Measurements from ENCODE around the gene IL11.
"Not testable (repeated sequence)": the region's sequence is repeated elsewhere in the genome, so short reads cannot be mapped to it uniquely, and the experiment has no call there.

Gene IL11

DNA sequence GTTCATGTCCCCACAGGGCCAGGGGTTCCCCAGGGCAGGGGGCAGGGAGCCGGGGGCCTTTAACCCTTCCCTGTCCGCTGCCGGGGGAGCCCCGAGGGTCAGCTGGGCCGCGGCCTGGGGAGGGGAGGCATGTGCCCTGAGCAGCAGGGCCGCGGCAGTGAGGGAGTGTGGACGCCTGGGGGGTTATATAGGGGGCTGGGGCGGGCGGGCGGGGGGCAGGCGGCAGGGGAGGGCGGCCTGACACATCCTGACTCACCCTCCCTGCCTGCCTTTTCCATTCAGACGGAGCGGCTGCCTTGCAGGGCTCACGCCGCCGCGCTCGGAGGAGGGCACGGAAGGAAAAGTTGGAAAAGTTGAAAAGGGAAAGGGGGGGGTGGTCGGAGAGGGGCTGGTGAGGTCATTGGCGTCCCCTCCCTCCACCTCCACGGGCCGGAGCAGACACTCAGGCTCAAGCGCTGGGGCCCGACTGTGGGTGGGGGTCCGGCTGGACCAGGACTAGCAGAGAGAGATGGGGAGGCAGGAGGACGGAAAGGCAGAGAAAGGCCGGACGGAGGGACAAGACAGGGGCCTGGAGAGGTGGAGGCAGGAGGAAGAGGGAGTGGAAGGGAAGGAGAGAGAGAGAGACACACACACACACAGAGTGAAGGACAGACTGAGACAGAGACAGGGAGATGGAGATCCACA is at the start of gene IL11:
IL11 (minus strand) TSS at position 159 of the 684 bp plus-strand sequence; CDS start at position 6, 153 bp downstream.
- DNase-seq (ENCODE audit: low read depth), result no peak

DNA sequence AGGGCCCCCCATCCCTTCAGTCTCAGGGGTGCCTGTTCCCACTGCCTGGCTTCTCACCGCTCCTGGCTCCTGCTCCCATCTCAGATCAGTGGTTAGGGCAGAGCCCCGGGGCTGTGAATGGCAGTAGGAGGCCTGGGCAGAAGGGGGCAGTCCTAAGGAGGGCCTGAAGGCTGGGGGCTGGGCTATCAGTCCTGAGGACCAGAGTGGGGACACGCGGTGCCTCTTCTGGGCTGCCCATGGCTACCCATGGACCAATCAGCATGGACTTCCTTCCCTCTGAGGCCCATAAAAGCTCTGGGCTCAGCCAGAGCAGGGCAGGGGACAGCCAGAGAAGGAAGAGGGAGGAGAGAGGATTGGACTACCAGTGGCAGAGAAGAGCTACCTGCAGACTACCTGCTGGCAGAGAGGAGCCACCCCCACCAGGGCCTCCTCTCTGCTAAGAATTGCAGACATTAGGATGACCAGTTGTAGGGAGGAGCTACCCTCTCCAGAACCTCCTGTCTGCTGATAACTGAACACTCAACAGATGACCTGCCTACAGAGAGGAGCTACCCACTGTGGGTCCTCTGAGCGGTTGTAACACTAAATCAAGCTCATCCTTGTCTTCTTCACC is 49.5 kb upstream of the IL11 start:
- no peak for DNase-seq (ENCODE audit: low read depth)

DNA sequence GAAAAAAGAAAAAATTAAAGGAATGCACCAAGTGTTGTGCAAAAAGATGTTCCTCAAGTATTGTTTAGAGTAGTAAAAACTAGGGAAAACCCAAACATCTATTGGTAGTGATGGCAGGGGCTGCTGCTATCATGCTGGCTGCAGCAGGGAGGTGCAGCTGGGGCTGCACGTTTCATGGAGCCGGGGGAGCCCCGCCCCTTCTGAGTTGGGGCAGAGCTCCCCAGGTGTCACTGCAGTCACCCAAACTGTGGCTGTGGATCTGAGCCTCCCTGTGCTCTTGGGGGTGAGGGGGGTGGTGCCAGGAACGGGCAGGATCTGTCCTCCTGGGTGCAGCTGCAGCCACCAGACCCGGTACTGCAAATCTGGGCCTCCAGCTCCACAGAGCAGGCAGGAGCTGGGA is 48.8 kb upstream of the IL11 start:
- no peak for DNase-seq (ENCODE audit: low read depth)

DNA sequence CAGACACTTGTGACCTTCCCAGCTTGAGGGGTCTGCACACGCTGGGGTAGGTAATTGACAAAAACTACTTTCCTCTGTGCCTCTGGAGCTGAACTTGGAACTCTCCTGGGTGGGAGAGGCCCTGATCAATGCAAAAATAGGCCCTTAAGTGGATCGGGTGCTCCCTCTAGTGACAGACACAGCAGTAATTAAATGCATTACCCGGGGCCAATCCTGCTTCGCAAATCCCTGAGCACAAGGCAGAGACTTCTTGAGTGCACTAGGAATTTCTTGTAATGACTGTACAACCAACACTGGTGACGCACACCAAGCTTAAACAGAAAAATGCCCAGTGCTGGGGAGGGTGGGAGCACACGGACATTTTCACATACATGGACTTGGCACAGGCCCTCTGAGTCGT is 47.9 kb upstream of the IL11 start:
- DNase-seq (ENCODE audit: low read depth), result no peak

DNA sequence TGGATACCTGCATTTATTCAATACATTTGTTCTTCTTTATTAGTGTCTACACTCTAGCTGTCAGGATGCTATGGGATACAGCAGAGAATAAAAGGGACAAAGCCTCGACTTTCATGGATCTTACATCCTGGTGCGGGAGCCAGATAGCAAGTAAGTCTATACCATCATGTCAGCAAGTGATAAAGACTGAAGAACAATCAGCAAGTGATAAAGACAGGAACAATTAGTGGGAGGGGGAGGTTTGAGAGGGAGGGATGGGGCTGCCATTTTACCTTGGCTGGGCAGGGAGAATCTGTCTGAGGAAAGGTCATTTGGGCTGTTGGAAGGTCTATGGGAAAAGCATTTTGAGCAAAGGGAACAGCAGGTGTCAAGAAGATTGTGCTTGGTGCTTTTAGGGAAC is 39.9 kb upstream of the IL11 start:
- no peak for DNase-seq (ENCODE audit: low read depth)

DNA sequence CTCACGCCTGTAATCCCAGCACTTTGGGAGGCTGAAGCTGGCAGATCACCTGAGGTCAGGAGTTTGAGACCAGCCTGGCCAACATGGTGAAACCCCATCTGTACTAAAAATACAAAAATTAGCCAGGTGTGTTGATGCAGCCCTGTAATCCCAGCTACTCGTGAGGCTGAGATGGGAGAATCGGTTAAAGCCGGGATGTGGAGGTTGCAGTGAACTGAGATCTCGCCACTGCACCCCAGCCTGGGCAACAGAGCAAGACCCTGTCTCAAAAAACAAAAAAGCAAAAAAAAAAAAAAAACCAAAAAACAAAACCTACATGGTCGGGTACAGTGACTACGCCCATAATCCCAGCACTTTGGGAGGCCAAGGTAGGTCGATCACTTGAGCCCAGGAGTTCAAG is 38.9 kb upstream of the IL11 start:
- not testable (repeated sequence) for DNase-seq (ENCODE audit: low read depth)

DNA sequence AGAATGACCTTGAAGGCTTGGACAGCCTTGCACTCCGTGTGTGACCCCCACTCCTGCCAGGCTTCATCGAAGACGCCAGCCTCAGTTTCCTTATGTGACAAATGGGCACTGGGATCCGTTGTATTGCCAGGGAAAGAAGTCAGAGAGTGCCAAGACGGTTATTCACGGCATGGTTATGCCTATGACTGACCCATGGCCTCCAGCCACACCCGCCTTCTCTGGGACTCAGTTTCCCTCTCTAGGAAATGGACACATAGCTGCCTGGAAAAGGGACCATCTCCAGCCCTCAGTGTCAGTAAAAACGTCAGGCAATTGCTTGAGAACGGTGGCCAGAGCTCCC is 38.2 kb upstream of the IL11 start:
- DNase-seq (ENCODE audit: low read depth), result no peak

DNA sequence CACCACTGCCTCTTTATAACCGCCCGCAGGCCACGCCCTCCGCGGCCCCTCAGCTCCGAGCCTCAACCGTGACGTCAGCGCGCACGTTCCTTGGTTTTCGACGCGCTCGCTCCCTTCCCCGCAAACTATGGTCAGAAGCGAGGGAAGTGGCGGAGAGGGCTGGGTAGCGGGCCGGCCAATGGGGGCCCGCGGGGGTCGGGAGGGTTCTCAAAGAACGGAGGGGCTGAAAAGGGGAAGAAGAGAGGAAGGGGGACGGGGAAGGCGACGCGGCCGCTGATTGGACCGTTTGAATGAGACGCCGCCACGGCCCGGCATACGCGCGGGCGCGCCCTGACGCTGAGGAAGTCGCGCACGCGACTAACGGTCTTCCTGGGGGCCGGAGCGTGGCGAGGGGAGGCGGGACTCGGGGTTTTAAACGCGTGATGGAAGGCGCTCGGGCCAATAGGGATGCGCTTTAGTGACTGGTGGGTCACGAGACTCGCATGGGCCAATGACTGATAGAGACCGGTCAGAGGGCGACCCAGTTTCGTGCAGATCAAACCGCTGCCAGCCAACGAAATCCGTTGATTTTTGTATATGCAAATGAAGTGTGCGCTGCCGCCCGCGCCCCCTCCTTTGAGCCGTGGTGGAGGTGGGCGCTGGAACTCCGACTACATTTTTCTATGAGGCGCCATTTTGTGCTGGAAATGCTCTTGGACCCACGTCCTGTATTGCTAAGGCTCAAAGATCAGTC is 37.7 kb upstream of the IL11 start:
- DNase-seq (ENCODE audit: low read depth), result peak; percentile 99

DNA sequence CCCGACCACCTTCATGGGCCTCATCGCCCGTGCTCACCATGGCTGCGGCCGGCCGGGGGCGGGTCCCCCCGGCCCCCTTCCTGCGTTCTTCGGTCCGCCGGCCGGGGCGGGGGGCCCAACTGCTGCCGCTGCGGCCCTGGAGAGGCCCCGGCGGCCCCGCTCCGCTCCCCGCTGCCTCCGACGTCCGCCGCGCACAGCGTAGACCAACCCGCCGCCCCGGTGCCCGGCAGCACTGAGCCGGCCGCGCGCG is 37.2 kb upstream of the IL11 start, which contains the start of gene UBE2S:
UBE2S (minus strand) TSS at position 239 of the 250 bp plus-strand sequence; CDS start at position 40, 199 bp downstream.
- DNase-seq (ENCODE audit: low read depth), result not testable (repeated sequence)

DNA sequence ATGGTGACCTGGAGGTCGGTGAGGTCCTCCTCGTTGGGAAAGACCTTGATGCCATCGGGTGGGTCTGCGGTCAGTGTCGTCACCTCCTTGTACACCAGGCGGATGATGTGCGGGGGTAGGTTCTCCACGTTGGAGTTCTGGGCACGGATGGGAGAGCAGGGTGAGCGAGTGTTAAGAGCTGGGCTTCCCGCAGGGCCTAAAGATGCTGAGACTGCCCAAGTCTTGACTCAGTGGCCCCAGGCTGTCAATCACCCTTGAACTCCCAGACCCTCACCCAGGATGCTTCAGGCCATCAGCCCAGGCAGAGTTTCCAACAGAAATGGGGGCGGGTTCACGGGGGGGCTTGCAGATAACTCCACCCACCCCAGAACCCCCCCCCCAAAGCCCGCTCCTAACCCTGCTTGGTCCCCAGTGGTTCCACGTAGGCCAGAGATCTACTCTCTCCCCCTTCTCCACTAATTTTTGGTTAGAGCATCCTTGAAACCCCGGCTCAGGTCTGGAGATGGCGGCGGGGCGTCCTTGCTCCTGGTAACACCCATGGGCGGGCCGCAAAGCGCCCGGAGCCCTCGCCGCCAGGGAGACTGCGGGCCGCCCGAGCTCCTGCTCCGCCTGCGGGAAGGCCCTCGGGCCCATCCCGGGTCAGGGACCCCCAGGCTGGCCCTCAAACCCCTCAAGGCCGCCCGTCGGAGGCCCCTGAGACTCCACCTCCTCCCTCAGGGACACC is 36.7 kb upstream of the IL11 start:
- DNase-seq (ENCODE audit: low read depth), result no peak

DNA sequence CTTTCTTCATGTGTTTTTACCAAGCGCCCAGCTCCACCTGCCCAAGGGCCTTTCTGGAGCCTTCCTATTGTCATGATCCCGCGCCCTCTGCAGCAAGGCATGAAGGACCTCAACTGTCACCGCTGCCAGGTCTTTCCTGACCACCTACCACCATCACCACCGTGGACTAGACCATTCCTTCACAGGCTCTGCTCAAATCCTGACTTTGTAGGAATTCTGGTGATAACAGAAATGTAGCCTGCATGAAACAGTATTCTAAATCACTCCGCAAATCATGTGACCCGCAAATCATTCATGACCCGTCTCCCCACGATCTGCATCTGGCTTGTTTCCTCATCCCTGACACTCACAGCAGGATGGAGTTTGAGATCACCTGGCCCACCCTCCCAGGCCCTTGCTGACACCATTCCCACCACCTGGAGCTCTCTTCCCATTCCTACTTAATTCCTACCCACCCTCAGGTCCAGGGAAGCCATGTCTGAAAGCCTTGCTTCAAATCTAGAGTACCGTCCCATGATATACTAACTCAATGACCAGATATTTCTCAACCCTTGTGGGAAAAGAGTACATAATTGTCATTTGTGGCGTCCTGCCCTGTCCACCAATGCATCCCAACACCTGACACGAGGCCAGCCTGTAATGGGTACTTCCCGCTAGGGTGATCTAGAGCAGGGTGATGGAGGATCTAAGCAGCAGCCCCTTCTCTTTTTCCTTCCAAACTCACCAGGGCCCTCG is 36.0 kb upstream of the IL11 start:
- no peak for DNase-seq (ENCODE audit: low read depth)

DNA sequence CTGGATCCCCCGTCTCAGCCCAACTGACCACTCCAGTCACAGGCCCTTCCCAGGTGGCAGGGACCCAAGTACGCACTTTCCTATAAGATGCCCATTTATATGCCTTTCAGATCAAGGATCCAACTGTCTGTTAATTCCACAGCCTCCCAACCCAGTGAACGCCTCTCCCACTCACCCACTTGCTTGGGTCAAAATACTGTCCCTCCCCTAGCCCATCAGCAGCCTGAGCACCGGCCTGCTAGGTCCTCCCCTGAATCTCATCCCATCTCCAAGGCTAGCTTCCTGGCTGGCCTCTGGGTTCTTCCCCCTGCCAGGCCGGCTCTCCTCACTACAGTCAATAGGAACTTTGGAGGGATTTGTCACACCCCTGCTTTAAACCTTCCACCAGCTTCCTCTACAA is 35.4 kb upstream of the IL11 start:
- no peak for DNase-seq (ENCODE audit: low read depth)

DNA sequence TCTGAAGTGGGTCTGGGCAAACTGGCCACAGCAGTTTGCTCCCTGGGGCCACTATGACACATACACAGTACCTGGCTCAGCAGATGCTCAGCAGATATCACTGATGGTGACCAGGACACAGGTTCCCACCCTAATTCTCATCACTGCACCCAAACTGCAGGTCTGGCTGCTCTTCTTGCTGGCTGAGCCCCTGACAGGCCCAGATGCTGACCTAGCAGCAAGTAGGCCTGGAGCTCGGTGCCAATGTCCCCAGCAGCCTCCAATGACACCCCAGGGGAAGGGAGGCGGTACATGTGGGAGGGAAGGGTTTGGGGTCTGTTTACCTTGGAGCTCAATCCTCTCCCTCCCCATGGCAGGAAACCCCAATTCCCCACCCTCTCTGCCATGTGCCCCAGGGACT is 32.2 kb upstream of the IL11 start:
- DNase-seq (ENCODE audit: low read depth), result no peak

DNA sequence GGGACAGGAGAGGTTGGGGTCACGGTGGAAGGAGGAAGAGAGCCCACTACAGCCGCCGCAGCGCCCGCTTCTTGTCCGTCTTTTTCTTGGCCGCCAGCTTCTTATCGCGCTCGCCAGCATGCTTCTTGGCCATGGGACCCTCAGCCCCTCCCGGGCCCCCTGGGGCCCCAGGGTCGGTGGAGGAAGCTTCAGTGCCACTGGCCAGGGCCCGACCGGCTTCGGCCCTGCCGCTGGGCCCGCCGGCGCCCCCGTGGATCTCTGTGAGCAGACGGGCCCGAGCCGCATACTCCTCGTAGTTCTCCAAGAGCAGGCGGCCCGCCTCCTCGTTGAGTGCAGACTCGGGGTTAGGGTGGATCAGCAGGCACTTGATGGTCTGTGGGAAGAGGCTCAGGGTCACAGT is 31.1 kb upstream of the IL11 start:
- not testable (repeated sequence) for DNase-seq (ENCODE audit: low read depth)

DNA sequence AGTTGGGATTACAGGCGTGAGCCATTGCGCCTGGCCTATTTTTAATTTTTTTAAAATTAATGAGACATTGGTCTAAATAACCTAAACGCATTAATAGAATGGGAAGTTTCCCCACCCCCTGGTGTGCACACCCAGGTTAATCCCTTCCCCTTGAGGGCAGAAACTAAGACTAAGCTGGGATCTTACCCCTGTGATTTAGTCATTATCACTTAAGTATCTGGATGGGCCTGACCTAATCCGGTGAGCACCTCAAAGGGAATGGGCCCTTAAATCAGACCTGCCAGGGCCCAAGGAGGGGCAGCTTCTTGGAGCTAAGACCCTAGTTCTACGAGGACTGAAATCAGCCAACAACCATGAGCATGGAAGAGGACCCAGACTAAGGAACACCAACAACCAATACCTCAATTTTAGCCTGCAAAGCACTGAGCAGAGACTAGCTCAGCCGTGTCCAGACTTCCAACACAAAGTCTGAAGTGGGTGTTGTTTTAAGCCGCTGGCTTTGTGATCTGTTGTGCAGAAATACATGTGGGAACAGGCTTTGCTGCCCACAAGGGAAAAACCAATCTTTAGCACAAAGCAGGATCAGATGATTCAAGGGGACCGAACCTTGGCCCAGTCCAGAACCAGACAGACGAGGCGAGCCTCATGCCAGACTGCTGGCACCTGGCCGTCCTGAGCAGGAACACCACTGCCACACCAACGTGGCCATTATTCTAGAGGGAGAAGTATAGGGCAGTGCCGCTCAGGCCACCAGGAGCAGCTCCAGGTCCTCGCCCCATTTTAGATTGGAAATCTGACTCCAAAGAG is 30.2 kb upstream of the IL11 start:
- no peak for DNase-seq (ENCODE audit: low read depth)

DNA sequence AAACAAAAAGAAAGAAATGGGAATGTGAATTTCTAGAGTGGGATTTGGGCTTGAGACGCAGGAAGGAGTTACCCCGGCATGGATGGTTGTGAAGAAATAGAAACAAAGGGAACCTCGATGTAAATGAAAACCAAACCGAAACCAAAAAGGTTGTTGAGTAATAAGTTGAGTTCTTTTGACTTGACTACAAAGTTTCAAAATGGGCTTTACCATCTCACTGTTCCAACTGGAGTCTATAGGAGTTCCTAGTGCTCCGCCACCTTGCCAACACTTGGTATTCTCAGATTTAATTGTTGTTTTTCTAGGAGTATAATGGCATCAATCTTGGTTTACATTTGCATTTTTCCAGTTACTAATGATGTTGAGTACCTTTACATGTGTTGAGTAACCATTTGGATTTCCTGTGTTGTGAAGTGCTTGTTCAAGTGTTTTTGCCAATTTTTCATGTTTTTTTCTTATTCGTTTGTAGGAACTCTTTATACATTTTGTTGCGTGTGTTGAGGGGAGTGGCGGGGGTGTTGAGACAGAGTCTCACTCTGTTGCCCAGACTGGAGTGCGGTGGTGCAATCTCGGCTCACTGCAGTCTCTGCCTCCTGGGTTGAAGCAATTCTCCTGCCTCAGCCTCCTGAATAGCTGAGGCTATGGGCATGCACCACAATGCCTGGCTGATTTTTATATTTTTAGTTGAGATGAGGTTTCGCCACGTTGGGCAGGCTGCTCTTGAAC is 28.1 kb upstream of the IL11 start:
- no peak for DNase-seq (ENCODE audit: low read depth)

DNA sequence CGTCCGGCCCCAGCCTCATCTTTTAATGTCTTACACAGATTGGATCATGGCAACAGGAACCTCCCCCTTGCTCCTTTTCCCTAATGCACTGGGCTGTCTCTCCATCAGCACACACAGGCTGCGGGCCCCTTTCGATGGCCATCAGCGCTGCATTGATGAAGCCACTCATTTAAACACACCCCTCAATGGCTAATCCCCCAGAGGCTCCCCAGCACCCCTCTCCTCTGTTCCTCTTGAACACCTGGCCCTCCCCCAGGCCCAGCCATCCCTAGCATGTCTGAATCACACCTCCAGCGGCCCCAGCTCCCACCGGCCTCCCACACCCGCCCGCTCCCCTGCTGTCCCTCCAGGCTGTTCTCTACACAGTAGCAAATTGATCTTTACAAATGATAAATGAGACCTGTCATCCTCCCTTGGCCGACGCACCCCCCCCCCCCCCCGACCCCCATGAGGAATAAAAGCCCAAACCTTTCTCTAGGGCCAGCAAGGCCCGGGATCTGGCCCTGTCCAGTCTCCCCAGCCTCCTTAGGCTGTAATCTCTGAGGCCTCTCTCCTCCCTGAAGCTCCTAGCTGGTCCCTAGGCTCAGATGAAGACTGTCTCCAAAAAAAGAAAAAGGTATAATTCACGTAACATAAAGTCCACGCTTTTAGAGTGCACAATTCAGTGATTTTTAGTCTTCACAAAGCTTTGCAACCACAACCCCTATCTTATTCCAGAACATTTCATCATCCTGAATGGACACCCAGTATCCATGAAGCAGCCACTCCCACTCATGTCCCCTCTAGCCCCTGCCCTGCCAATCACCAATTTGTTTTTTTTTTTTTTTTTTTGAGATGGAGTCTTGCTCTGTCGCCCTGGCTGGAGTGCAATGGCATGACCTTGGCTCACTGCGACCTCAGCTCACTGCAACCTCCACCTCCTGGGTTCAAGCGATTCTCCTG is 22.8 kb upstream of the IL11 start:
- DNase-seq (ENCODE audit: low read depth), result no peak

DNA sequence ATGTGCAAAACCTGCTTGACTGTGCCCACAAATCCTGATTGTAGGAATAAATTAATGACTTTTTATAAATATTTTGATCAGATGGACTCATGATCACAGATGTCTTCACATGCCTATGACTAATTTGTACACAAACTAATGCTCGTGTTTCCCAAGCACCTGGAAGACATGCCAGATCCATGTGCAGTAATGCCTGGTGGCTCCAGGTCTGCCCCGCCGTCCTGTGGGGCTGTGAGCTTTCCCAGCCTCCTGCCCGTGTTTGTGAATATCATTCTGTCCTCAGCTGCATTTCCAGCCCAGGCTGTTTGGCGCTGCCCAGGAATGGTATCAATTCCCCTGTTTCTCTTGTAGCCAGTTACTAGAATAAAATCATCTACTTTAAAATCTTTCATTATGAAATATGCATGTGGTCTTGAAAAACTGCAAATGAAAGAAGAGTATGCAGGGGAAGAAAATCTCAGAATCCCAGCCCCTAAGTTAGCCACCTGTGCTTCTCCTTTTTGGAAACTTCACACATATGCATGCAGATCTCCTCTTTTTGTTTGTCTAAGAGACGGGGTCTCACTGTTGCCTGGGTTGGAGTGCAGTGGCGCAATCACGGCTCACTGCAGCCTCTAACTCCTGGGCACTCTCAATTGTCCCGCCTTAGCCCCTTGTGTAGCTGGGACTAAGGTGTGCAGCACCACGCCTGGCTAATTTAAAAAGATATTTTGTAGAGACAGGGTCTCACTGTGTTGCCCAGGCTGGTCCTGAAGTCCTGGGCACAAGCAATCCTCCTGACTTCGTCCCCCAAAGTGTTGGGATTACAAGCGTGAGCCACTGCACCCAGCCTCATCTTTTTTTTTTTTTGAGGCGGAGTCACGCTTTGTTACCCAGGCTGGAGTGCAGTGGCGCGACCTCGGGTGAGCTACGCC is 21.7 kb upstream of the IL11 start:
- no peak for DNase-seq (ENCODE audit: low read depth)

Measured in CMK (cell line).